K562 (cell line): ENCODE data around the gene TBC1D16. TPM values are rescaled to one million over a fixed set of nuclear protein-coding genes. Genes with fewer than 3 reads are reported as not detected.

Experiments
- ATAC-seq: fragments of 200-7000 bp; cut with Tn5 transposase; 3 replicates; pipeline ENCODE4 v1.9.1; 2020; ENCODE audit warnings: moderate library complexity
- BruUV-seq: library from RNA; stranded (reverse); fragments of 400-500 nt; replicated peaks from 2 replicates; lab custom pipeline; 2021; lab: Mats Ljungman, UMichigan
- CTCF ChIA-PET: fragments of 300-600 bp; formaldehyde crosslinking; extraction: SDS; loops from one replicate; lab custom pipeline; 2021; ENCODE audit warnings: low intra/inter-chr PET ratio; lab: Yijun Ruan, JAX
- POLR2A ChIA-PET: fragments of 300-600, 350-650 bp; sonication (Branson Sonifier 250); formaldehyde crosslinking; extraction: SDS; loops from one replicate; lab custom pipeline; 2021; ENCODE audit warnings: antibody characterized with exemption, inconsistent platforms; lab: Yijun Ruan, JAX
- DNase-seq, 4 experiments: peaks; one replicate each; pipeline versions ENCODE4 v3.0.0 to v3.0.0-alpha.2; 2011 to 2018; ENCODE audit warnings: low spot score in 3 of 4, mixed read lengths in 3 of 4; ENCODE audit errors: extremely low read depth in 1 of 4
- FAIRE-seq: peaks from 2 replicates; lab custom pipeline; 2011; peaks lifted over from hg19 to GRCh38; lab: Jason Lieb, UNC
- H2AFZ ChIP-seq: 2 replicates; pipeline ENCODE4 v1.6.0; 2011; ENCODE audit warnings: low read depth, low read length, control low read depth, inconsistent platforms
- H3K27ac ChIP-seq: fragments of 200-600 bp; 3 replicates; pipeline ENCODE4 v1.8.0; 2011; ENCODE audit warnings: low read depth, mild to moderate bottlenecking, control low read depth, inconsistent platforms, low read length, moderate library complexity, mixed read lengths; ENCODE audit errors: extremely low read depth
- H3K27me3 ChIP-seq, 2 experiments: fragments of 300-600 bp in 1 of 2; 2 replicates in 1 of 2; 3 replicates in 1 of 2; pipeline versions ENCODE4 v1.6.0 to v1.8.0; 2011; ENCODE audit warnings: inconsistent platforms in 2 of 2, low read length in 2 of 2, mild to moderate bottlenecking in 1 of 2, mixed read lengths in 1 of 2, moderate library complexity in 1 of 2; ENCODE audit not compliant: control insufficient read depth in 2 of 2, insufficient read depth in 2 of 2
- H3K36me3 ChIP-seq: fragments of 300-600 bp; 3 replicates; pipeline ENCODE4 v1.8.0; 2011; ENCODE audit warnings: mild to moderate bottlenecking, low read length, inconsistent platforms; ENCODE audit not compliant: control insufficient read depth, insufficient read depth
- H3K4me1 ChIP-seq, 2 experiments: fragments of 200-600 bp in 1 of 2; replicated peaks in 1 of 2; 2 replicates in 1 of 2; 3 replicates in 1 of 2; pipeline versions ENCODE4 v1.5.1 to v1.8.0; 2011; ENCODE audit warnings: inconsistent platforms in 2 of 2, low read length in 2 of 2, mild to moderate bottlenecking in 1 of 2, mixed read lengths in 1 of 2, moderate library complexity in 1 of 2; ENCODE audit not compliant: control insufficient read depth in 2 of 2, insufficient read depth in 2 of 2
- H3K4me2 ChIP-seq: 2 replicates; pipeline ENCODE4 v1.6.1; 2011; ENCODE audit warnings: low read length, control low read depth, inconsistent platforms, mixed read lengths; ENCODE audit not compliant: insufficient read depth
- H3K4me3 ChIP-seq: fragments of 200-600 bp; sonication (generic), shearing (Covaris generic); 2 replicates; pipeline ENCODE4 v1.5.1; 2016; ENCODE audit warnings: control low read depth, inconsistent platforms
- H3K79me2 ChIP-seq: fragments of 200-600 bp; 3 replicates; pipeline ENCODE4 v1.8.0; 2011; ENCODE audit warnings: low read length, inconsistent platforms; ENCODE audit not compliant: control insufficient read depth, insufficient read depth
- H3K9ac ChIP-seq, 2 experiments: 2 replicates each; pipeline versions ENCODE4 v1.6.0 to v1.6.1; 2011; ENCODE audit warnings: low read depth in 2 of 2, low read length in 2 of 2, control low read depth in 1 of 2, inconsistent platforms in 1 of 2, mild to moderate bottlenecking in 1 of 2, mixed read lengths in 1 of 2; ENCODE audit not compliant: insufficient read depth in 1 of 2
- H3K9me1 ChIP-seq: one replicate; pipeline ENCODE4 v1.6.0; 2011; ENCODE audit warnings: inconsistent platforms, mild to moderate bottlenecking, low read length, moderate library complexity; ENCODE audit not compliant: control insufficient read depth, insufficient read depth
- H3K9me3 ChIP-seq: replicated peaks from 2 replicates; pipeline ENCODE4 v1.5.1; 2011; ENCODE audit warnings: low read depth, low read length, inconsistent platforms; ENCODE audit not compliant: control insufficient read depth, insufficient read depth
- H4K20me1 ChIP-seq: replicated peaks from 2 replicates; pipeline ENCODE4 v1.6.1; 2011; ENCODE audit warnings: low read length, inconsistent platforms, mixed read lengths; ENCODE audit not compliant: control insufficient read depth, insufficient read depth
- BRD4 ChIP-seq: fragments of 200-600 bp; sonication (generic); IDR thresholded peaks from 2 replicates; pipeline ENCODE4 v1.6.1; 2017; ENCODE audit warnings: inconsistent platforms
- HNRNPUL1 ChIP-seq: fragments of 200-400 bp; formaldehyde crosslinking; IDR thresholded peaks from 2 replicates; pipeline ENCODE4 v1.6.1; 2017; ENCODE audit warnings: low read length
- NR4A1 ChIP-seq, 2 experiments: fragments of 250-450 bp in 1 of 2; fragments of 450-650 bp in 1 of 2; sonication (Bioruptor Pico) in 1 of 2; IDR thresholded peaks; 2 replicates each; pipeline versions ENCODE4 v1.4.0 to v1.6.1; 2016 to 2020; ENCODE audit warnings: mild to moderate bottlenecking in 2 of 2, missing compliant biosample characterization in 1 of 2, missing genetic modification characterization in 1 of 2, moderate library complexity in 1 of 2
- SMAD4 ChIP-seq: fragments of 250-450 bp; sonication (Bioruptor Pico); conservative IDR thresholded peaks from 2 replicates; pipeline ENCODE4 v1.8.0; 2021; ENCODE audit warnings: inconsistent platforms, mild to moderate bottlenecking, moderate library complexity
- UBTF ChIP-seq, 2 experiments: IDR thresholded peaks; 2 replicates each; pipeline ENCODE4 v1.6.1; 2012; ENCODE audit warnings: improper control_type of control experiment in 2 of 2, low read depth in 2 of 2, low read length in 2 of 2, borderline replicate concordance in 1 of 2
- ZBTB40 ChIP-seq, 2 experiments: fragments of 450-650 bp in 1 of 2; sonication (generic) in 1 of 2; formaldehyde crosslinking in 1 of 2; IDR thresholded peaks; 2 replicates each; pipeline versions ENCODE4 v1.7.1 to v1.9.0; 2016 to 2022; ENCODE audit warnings: inconsistent platforms in 1 of 2, mild to moderate bottlenecking in 1 of 2, missing genetic modification reagents in 1 of 2
- ZNF830 ChIP-seq: fragments of 250-450 bp; sonication (Bioruptor Pico); IDR thresholded peaks from 2 replicates; pipeline ENCODE4 v1.5.0; 2021; ENCODE audit warnings: mild to moderate bottlenecking
- WGBS: fragments of 100-300 bp; shearing (Covaris generic); methylation state at CpG from one replicate; pipeline ENCODE4 v1.1.6; 2016; ENCODE audit warnings: low coverage, mixed read lengths; ENCODE audit not compliant: insufficient coverage; ENCODE audit errors: missing lambda C conversion rate; 5-methylcytosine and 5-hydroxymethylcytosine counted together
- in situ Hi-C: fragments of 300-500 bp; cut with MboI; formaldehyde crosslinking; loops from 4 replicates; pipeline ENCODE4 v1.15.0; 2018; ENCODE audit warnings: inconsistent platforms, mixed read lengths
- intact Hi-C: fragments of 100-400 bp; cut with micrococcal nuclease; formaldehyde crosslinking; loops from 2 replicates; pipeline ENCODE4 v1.14.2; 2022
- polyA plus RNA-seq, 8 experiments: library from polyadenylated mRNA; depleted of rRNA in 4 of 8; stranded (reverse) in 5 of 8; unstranded in 3 of 8; fragments of >200 nt; fragmentation: Nextera tagmentation in 2 of 8; fragmentation: Illumina TruSeq in 1 of 8; extraction: Ambion mirVana in 2 of 8; extraction: Trizol in 1 of 8; gene quantifications; 2 replicates each; pipeline versions ENCODE4 v1.2.1 to v1.2.3, GENCODE V29; 2011 to 2014; ENCODE audit warnings: inconsistent platforms in 1 of 8, missing spikeins in 1 of 8
- total RNA-seq, 7 experiments: library from RNA; depleted of rRNA in 6 of 7; stranded (reverse); fragments of >200 nt in 6 of 7; fragmentation: Illumina TruSeq in 2 of 7; extraction: Trizol in 2 of 7; gene quantifications; 2 replicates each; pipeline versions ENCODE4 v1.2.1 to v1.2.3, GENCODE V29; 2011 to 2021; ENCODE audit warnings: low replicate concordance in 1 of 7

Gene TBC1D16
- total and polyA plus RNA-seq, 9 of the 15 experiments (the other 6 are each of a cell fraction or from before 2014, with no cell fraction given): 0.01 to 0.20 (median 0.03) TPM; not detected in 1

DNA sequence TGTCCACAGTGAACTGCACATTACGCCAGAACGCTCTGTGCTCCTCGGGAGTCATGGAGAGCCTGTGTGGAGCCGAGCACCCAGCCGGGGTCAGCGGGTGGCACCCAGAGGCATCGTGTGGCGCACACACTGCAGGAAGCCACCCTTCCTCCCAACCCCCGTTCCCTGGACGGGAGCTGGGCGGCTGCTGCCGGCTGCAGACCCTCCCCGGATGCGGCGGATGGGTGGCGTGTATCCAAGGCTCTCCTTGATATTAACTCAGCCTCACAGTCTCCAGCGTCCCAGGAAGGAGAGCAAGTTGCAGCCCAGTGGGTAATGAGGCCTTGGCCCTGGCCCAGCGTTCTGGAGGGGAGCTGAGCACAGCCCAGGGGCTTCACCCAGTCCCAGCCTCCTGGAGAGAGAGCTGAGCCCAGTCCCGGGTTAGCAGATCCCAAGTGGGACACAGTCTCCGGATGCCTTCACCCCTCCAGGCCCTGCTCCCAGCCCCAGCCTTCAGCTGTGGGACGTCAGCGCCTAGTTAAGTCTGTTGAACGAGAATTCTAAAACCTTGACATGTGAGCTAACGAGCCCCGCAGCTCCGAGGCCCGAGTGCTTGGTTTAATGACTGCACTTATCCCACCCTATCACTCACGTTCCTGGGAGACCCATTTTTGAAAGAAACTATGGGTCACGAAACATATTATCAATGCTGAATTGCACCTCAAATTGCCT lies 86.6 kb downstream of the TBC1D16 start:
- no TSS peak for BruUV-seq
- no peak overlapping the region for H3K4me3 ChIP-seq
- POLR2A ChIA-PET: interaction anchor here (0.5 to 2.4 kb wide), 3 partner anchors 9 to 833 kb away, joined by 3 to 7 read pairs (median 3); no protein-coding TSS in a partner anchor
- WGBS: 12% methylated on average over 28 of the region's 29 CpGs
- no peaks in the 10 kb centered on the region for H3K9me1 ChIP-seq
- ATAC-seq (no peak), DNase-seq (no peak), FAIRE-seq (no peak)
- in situ Hi-C loops: no loop called here
- no peak overlapping the region for H2AFZ ChIP-seq
- H3K36me3 ChIP-seq: no peaks in the 10 kb centered on the region
- H3K9ac ChIP-seq: no peak overlapping the region
- H3K4me1 ChIP-seq: peaks cover 0 to 55% of the 10 kb centered on the region in 2 experiments; a peak in 2 of 5 replicates
- H3K27ac ChIP-seq: no peak overlapping the region
- H3K79me2 ChIP-seq: no peaks in the 10 kb centered on the region
- H3K4me2 ChIP-seq: no peak overlapping the region
- intact Hi-C loops: no loop called here
- CTCF ChIA-PET: no interaction called here
- H4K20me1 ChIP-seq: peaks cover 40% of the 10 kb centered on the region
- no peaks in the 10 kb centered on the region for H3K9me3 ChIP-seq
- peaks cover 86 to 95% of the 10 kb centered on the region in 2 experiments for H3K27me3 ChIP-seq
- TF ChIP-seq HNRNPUL1: no peak
- no peak for TF ChIP-seq ZBTB40 (IDR thresholded peaks at IDR 0.05)
- no peak for TF ChIP-seq ZBTB40 (CRISPR knock-in tag; IDR thresholded peaks at IDR 0.05)
- TF ChIP-seq BRD4: no peak
- TF ChIP-seq SMAD4 (CRISPR knock-in tag): no peak
- no peak for TF ChIP-seq UBTF (IDR thresholded peaks at IDR 0.05; ENCODE audit: borderline replicate concordance in 1 of 2, low read depth in 2 of 2, low read length in 2 of 2)
- no peak for TF ChIP-seq NR4A1 (CRISPR knock-in tag; IDR thresholded peaks at IDR 0.05)
- no peak for TF ChIP-seq NR4A1 (tag; IDR thresholded peaks at IDR 0.05)
- no peak for TF ChIP-seq ZNF830
